GDM1 (cell line): ENCODE results near the gene SLC38A8.
A peak's percentile ranks its signal among the peaks of the same experiment; 100 is the strongest.

ENCODE experiments used
- DNase-seq: peaks from one replicate; lab custom pipeline; 2025; lab: John Stamatoyannopoulos, UW

Gene SLC38A8

GRCh38 chr16:84068783-84069462, 26.3 kb upstream of the SLC38A8 start:
- DNase-seq, result no peak

DNA sequence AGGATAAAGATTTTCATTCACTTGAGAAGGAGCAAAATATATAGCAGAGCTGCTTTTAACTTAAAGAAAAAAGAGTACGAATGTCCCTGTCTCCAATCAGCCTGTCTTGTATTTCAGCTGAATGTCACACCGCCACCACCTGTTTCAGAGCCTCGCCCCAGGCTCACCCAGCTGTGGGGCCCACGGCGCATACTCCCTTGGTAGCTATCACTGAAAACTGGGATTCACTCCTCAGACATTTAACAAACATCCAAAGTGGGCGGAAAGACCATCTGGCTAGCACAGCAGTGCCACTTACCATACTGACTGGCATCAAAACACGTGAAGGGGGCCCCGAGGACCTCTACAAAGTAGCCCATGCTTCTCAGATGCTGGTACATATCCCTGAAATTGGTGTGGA, 25.4 kb upstream of the SLC38A8 start:
- DNase-seq, result no peak

DNA sequence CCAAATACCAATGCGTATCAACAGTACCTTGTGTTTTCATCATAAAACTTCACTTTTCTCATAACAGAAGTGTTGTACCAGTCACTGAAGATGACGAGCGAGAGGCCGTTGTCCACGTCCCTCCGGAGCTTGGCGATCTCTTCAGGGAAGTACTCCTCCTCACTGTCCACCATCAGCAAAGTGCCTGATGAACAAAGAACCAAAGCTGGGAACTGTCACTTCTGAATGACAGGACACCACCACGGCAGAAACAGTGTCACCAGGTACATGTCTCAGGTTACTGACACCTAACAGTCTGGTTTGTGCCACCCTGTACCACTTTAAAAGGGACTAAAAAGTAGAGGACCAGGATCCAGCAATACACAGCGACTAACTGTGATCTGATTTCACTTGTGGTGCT, 25.0 kb upstream of the SLC38A8 start:
- no peak for DNase-seq

GRCh38 chr16:84065536-84066132, 23.0 kb upstream of the SLC38A8 start:
- DNase-seq, result no peak

DNA sequence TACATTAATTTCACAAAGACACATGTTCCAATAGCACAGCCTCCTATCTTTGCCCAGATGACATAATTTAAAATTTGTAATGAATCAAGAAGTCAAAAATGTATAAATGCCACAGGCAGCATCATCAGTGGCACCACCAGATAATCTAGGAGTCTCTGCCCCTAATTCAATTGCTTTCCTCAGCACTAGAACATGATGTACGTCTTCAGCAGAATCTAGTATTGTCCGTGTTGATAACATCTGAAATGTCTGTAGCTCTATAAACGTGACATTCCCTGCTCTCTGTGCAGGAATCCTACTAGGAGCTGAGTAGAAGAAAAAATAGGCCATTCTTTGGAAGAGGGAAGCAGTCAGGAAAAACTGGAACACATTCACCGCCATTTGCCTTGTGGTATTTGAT, 21.4 kb upstream of the SLC38A8 start:
- DNase-seq, result no peak

DNA sequence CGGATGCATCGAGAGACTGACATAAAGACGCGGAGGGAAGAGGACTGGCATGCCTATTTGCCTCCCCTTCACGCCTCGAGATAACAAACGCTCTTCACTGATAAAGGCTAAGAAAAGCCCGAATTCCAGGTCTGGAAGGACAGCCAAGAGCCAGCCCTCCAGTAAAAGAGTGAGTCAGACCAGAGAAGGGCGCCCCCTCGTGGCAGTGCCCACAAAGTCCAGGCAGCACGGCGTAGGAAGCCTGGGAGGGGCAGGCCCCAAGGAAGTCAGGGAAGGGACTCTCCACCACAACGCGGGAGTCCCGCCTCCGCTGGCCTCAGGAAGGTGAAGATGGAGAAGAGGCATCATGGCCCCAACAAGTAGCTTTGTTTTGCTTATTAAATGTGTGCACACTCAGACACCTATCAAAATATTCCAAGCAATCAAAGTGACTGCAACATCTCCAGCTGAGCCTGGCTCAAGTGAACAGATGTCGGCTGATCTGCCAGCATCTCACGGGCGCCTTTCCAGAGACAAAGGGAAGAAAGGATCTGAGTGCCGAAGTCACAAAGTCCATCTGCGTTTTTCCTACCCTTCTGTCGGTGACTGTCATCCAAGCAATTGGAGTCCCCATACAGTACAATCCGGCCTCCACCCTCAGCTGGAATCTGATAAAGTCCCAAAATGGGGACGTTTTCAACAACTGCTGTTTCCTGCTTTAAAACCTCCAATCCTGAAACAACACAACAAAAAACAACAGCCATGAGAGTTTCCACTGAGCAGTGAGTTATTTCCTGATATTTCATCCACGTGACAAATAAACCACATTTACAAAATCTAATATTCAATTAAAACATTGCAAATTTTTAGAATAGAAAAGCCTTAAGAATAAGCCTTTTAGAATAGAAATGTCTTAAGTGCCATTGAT, 20.4 kb upstream of the SLC38A8 start:
- peak; percentile 4 for DNase-seq

- no peak for DNase-seq
These were observed 18.7 kb upstream of the SLC38A8 start for GRCh38 chr16:84061236-84061819.

DNA sequence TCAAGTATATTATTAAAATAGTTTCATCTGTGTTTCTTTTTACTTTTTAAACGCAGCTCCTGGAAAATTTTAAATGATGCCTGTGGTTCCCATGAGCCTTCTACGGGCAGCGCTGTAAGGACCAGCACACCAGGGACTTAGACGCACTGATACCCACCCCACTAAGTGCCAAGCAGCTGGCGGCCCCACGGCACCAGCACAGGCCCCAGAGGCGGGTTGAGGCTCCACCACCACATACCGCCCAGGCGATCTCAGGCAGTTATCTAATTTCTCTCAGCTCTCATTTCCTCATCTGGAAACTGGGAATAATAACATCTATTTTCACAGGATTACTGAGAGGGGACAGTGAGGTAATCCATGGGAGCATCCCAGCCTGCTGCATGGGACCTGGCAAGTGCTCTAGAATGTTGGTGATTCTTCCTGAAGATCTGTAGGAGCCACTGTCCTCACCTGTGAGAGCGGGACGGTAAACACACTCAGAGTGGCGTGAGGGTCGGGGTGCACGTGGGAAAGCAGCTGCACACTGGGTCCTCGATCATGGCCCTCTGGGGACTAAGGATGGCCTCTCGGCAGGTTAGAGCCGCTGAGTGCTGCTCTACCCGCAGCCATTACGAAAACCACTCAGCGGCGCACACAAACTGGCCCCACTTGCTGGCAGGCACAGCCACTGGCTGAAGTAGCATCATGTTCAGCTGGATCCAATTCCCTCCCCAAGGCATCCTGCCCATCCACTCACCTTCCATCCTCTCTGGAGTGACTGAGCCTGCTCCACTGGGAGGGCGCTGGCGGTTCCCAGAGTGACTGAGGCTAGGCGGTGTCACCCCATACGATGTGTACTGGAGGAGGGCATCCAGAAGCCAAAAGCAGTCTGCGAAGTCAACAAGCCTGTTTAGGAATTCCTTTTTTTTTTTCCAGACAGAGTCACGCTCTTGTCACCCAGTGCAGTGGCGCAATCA, 17.6 kb upstream of the SLC38A8 start:
- no peak for DNase-seq

DNA sequence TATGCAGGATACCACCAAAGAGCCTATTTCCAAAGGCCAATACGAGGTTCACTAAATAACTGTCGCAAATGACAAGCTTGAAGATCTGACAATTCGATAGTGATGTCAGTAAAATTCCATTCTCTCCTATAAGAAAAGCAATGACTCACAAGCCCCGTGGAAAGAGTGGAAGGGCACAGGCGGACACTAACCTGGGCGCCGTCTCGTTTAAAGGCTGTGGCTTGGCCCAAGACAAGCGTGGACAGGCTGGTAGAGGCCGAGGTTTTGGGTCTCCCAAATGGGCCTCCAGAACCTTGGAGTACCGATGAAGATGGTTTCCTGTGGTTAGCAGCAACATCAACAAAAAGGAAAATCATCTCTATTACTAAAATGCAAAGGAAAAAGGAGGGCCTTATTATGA, 16.5 kb upstream of the SLC38A8 start:
- DNase-seq, result no peak

DNA sequence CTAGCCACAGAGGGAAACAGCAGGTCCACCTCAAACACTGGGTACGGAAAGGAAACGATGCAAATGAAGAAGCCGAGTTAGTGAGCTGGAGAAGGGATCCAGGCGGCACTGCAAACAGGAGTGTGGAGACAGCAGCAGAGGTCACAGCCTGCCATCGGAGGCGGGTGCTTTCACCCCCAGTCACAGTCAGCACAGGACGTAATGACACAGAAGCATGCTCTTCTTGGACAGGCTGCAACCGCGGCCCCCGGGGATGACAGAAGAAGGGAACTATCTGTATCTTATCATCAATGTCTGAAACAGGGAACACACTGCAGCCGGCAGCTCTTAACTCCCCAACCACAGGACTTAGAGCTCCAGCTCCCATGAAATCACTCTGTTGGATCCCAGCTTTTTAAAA, 16.1 kb upstream of the SLC38A8 start:
- no peak for DNase-seq

DNA sequence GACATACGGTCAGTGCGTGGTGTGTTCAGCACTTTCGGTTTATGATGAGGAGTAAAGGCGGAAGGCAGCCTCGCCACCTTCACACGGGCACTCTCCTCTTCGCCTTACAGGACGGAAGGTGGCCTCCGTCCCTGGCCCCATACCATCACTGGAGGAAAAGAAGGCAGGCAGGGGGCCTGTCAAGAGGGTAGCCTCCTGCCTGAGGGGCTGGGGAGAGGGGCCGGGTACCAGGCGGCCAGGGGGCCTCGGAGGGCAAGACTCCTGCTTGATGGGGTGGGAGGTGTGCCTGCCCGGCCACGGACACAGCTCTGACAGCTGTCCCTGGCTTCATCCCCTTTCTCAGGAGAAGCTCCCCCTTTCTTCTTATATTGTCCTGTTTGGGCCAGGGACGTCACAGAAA, 15.6 kb upstream of the SLC38A8 start:
- no peak for DNase-seq

DNA sequence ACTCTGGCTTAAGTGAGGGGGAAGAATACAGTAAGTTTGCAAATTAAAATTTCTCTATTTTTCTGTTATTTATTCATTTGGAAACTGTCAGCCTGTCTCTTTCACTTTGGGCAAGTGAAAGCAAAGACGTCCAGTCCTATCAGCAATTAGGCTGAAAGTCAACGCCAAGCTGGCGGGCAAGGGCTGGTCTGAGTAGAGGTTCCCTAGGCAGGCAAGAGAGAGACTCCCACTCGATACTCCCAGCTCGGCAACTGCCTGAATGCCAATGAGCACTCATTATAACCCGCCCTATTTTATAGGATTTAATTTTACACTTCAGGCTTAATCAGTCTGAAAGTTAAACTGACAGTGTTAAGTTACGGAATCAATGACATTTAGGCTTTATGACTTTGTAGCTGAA, 14.3 kb upstream of the SLC38A8 start:
- DNase-seq, result no peak

DNA sequence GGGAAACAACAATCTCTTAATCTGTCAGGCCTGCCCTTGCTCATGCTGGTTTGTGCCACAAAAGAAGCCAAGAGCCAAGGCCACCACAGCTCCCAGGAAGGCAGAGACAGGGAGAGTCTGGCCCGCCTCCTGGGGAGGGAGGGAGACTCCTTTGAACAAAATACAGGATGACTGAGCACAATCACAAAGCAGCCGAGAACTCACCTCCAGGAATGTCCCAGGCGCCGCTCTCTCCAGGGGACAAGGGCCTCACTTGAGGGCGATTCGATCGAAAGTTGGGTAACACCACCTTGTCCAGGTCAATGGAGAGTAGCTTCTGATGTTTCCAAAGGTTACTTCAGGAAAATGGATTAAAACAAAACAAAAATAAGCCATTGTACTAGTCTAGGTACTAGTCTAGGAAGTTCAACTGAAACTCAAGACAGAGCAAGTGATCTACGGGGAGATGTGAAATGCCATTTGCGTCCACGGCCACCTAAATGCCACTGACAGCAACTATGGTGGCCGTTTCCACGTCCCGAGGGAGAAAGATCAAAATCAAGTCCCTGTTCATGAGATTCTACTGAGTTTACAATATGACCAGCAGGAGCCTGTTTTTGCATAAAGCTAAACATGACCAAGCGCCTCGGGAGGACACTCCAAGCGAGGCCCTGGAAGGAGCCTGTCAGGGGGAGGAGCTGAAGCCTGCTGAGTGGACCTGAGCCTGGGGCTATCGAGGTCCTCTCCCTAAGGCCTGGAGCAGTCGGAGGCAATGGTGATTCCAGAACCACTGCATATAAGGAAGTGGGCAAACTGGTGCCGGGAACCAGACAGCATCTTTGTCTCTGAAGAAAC, 13.4 kb upstream of the SLC38A8 start:
- DNase-seq, result no peak

GRCh38 chr16:84055366-84055765, 12.8 kb upstream of the SLC38A8 start:
- DNase-seq, result no peak

DNA sequence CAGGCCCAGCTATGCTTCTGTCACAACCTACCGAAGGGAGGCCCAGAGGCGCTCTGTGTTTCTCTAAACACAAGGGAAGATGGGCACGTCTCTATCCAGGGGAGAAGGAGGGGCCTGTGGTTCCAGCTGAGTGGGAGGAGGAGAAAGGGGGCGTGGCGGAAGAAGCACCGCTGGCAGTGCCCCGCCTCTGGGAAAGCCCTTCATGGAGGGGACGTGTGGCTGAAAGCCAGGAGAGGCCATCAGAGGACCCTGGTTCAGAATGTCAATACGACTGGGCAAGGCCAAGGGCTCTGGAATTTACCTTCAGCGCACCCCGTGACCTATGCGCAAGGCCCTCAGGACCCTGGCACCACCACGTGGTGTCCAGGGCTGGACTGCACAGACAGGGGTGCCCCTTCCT, 12.3 kb upstream of the SLC38A8 start:
- DNase-seq, result no peak

DNA sequence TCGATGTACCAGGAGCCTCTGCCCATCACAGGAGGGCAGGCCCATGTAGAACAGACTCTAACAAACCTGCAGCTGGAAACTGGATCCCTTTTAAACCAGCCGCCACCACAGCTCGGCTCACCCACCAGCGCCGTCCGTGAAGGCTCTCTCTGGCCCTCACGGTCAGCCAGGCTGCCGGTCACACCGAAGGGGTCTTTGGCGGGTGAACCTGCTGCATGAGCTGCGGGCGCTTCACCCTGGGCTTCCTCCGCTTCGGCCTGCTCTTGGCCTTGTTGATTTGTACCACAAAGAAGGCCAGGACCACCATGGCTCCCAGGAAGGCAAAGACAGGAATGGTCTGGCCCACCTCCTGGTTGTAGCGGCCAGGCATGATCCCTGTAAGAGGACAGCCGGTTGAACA, 11.7 kb upstream of the SLC38A8 start:
- DNase-seq, result no peak

- no peak for DNase-seq
These were observed 10.6 kb upstream of the SLC38A8 start for GRCh38 chr16:84053237-84053636.

GRCh38 chr16:84052071-84052622, 9.6 kb upstream of the SLC38A8 start:
- DNase-seq, result no peak

- no peak for DNase-seq
These were observed 7.7 kb upstream of the SLC38A8 start for GRCh38 chr16:84050316-84050715.

GRCh38 chr16:84049403-84050060, 6.9 kb upstream of the SLC38A8 start:
- no peak for DNase-seq
